Stimulated activated effector memory CD8-positive, alpha-beta T cell treated with anti-CD3 and anti-CD28 coated beads, Interleukin-12 subunit alpha, Interleukin-12 subunit beta, amount 100 ng/mL, for 72 hours (primary cell): ENCODE results near the gene TBC1D5.
"Not testable (repeated sequence)": the region's sequence is repeated elsewhere in the genome, so short reads cannot be mapped to it uniquely, and the experiment has no call there.

Experiments
- ATAC-seq: fragments of 150-1000 bp; cut with Tn5 transposase; 2 replicates; pipeline ENCODE4 v1.10.0; 2021
- DNase-seq, 2 donors: peaks; one replicate each; pipeline ENCODE4 v3.0.0; 2021 to 2022; ENCODE audit warnings: low spot score in 2 of 2
- H3K27ac Mint-ChIP-seq: one replicate; pipeline ENCODE4 v1.8.0; 2022; ENCODE audit warnings: mild to moderate bottlenecking, mixed read lengths
- H3K36me3 Mint-ChIP-seq: one replicate; pipeline ENCODE4 v1.8.0; 2022; ENCODE audit warnings: mild to moderate bottlenecking, mixed read lengths
- H3K4me1 Mint-ChIP-seq: one replicate; pipeline ENCODE4 v1.8.0; 2022; ENCODE audit warnings: mixed read lengths
- H3K4me3 Mint-ChIP-seq: one replicate; pipeline ENCODE4 v1.8.0; 2022; ENCODE audit warnings: mild to moderate bottlenecking, mixed read lengths
- H3K9me3 Mint-ChIP-seq: one replicate; pipeline ENCODE4 v1.8.0; 2022; ENCODE audit warnings: mixed read lengths

The TBC1D5 gene

DNA sequence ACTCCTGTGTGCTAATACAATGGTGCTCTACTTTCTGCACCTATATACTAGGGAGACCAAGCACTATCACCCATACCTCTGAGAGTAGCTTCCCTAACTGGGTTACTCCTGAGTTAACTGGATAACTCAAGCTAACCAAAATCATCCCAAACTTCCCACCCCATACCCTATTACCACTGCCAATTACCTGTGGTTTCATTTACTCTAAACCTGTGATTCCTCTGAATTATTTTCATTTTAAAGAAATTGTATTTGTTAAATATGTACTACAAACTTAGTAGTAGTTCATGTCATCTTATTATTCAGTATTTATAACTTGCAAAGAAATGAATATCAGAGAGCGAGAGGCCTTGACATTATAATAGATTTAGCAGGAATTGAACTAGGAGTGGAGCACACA is 340.5 kb downstream of the TBC1D5 start:
- no peak overlapping the region for H3K27ac Mint-ChIP-seq
- H3K36me3 Mint-ChIP-seq: peaks cover 7% of the 10 kb centered on the region
- no peaks in the 10 kb centered on the region for H3K4me1 Mint-ChIP-seq
- no peak overlapping the region for H3K4me3 Mint-ChIP-seq
- ATAC-seq: no peak
- no peaks in the 10 kb centered on the region for H3K9me3 Mint-ChIP-seq
- no peak for DNase-seq

DNA sequence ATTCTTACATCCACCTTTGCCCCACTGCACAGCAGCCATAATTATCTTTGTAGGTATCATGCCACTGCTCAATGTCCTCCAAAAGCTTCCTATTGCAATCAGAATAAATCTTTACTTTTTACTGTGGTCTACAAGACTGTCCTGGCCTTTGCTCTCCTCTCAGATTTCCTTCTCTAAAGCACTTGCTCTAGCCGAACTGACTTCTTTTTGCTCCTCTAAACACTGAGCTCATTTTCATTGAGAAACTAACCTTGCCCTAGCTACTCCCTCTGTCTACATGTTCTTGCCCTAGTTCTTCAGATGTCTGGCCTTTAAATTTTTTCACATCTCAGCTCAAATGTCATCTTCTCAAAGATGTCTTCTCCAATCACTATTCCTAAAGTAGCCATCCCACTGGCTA is 342.8 kb downstream of the TBC1D5 start:
- no peaks in the 10 kb centered on the region for H3K9me3 Mint-ChIP-seq
- ATAC-seq (no peak), DNase-seq (no peak)
- H3K36me3 Mint-ChIP-seq: peaks cover 7% of the 10 kb centered on the region
- no peak overlapping the region for H3K4me3 Mint-ChIP-seq
- H3K4me1 Mint-ChIP-seq: no peaks in the 10 kb centered on the region
- no peak overlapping the region for H3K27ac Mint-ChIP-seq

DNA sequence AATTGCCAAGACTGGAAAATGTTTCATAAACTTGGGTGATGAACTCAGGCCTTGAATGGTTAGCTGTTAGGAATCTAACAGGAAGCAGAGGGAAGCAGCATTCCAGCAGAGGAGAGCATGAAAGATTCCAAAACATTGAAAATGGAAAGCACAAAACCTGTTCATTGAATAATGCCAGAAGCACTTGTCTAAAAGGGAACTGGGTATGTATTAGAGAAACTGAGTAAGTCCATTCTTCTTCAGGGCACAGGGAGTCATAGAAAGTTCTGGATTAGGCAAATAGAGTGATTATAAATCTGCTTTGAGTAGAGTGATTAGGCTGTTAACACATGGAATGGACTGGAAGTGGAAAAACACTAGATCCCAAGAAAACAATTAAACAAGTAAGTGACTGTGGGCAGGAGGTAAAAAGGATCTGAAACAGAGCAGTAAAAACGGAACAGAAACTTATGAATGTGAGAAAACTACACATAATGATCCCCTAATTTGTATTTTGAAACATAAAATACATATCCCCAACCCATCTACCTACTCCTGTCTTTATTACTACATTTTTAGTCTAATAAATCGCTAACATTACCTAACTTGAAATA is 343.4 kb downstream of the TBC1D5 start:
- ATAC-seq (no peak), DNase-seq (no peak)
- Mint-ChIP-seq H3K27ac (no peak overlapping the region), H3K4me1 (no peaks in the 10 kb centered on the region), H3K9me3 (no peaks in the 10 kb centered on the region), H3K4me3 (no peak overlapping the region), H3K36me3 (peaks cover 1% of the 10 kb centered on the region)

DNA sequence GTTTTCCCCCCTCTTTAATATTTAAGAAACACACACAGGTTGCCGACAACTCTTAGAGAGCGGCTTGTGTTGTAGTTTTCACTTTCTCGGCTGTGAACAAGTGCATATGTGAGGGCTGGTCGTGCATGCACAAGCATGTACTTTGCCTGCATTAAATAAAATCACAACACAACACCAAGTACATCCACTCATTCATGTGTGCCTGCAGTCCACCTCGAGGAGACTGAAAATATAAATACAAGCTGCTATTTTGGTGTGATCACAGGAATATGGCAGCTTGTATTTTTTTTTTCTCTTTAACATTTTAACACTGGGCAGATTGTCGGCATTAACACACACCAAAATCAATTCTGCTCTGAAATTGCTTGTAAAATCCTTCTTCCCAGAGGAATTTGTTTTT is 346.4 kb downstream of the TBC1D5 start:
- Mint-ChIP-seq H3K9me3 (no peaks in the 10 kb centered on the region), H3K4me1 (no peaks in the 10 kb centered on the region), H3K36me3 (peaks cover 15% of the 10 kb centered on the region), H3K4me3 (no peak overlapping the region), H3K27ac (no peak overlapping the region)
- no peak for ATAC-seq
- DNase-seq: no peak

DNA sequence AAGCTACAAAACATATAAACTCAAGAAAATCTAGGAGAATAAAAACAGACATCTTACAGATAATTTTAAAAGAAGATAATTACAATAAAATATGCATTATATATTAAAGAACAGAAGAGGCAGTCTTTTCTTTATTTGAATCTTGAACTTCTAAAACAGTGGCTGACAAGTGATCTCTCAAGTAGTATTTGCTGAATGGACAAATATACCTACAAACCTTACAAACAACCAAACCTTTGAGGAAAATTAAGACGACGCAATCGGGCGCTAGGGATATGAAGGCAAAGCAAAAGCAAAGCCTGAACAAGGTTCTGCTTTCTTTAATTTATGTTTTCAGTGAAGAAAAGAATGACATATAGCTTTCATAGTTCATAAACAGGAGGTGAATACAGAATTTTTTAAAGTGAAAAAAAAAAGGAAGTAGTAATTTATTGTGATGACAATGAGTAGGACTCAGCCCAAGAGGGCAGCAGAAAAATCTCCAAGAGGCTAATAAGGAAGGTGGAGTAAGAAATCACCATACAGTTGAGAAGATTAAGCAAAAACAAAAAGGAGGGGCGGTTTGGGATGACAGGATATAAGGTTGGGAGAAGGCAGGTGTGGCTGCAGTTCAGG is 347.8 kb downstream of the TBC1D5 start:
- no peak overlapping the region for H3K4me3 Mint-ChIP-seq
- no peaks in the 10 kb centered on the region for H3K4me1 Mint-ChIP-seq
- H3K9me3 Mint-ChIP-seq: no peaks in the 10 kb centered on the region
- H3K36me3 Mint-ChIP-seq: peaks cover 15% of the 10 kb centered on the region
- H3K27ac Mint-ChIP-seq: no peak overlapping the region
- no peak for DNase-seq
- no peak for ATAC-seq

DNA sequence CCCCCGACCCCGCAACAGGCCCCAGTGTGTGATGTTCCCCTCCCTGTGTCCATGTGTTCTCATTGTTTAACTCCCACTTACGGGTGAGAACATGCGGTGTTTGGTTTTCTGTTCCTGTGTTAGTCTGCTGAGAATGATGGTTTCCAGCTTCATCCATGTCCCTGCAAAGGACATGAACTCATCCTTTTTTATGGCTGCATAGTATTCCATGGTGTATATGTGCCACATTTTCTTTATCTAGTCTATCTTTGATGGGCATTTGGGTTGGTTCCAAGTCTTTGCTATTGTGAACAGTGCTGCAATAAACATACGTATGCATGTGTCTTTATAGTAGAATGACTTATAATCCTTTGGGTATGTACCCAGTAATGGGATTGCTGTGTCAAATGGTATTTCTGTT is 349.9 kb downstream of the TBC1D5 start:
- H3K4me1 Mint-ChIP-seq, H3K4me3 Mint-ChIP-seq, ATAC-seq, DNase-seq, H3K9me3 Mint-ChIP-seq, H3K27ac Mint-ChIP-seq: not testable (repeated sequence)
- H3K36me3 Mint-ChIP-seq: peaks cover 15% of the 10 kb centered on the region

DNA sequence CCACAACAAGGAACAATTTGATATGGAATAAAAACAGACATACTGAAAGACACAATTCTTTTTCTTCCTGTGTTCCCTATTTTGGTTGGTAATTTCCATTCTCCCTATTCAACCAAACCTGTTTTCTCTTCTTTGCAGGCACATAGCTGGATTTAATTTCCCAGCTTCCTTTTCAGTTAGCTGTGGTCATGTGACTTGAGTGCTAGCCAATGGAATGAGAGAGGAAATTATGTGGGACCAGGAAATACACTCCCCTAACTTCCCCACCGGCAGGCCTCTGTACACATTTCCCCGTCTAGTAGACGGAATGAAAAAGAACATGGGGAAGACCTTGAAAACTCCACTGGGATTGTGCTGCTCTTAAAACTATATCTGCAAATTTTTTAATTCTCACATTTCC is 351.6 kb downstream of the TBC1D5 start:
- no peaks in the 10 kb centered on the region for H3K4me1 Mint-ChIP-seq
- H3K9me3 Mint-ChIP-seq: no peaks in the 10 kb centered on the region
- H3K27ac Mint-ChIP-seq: no peak overlapping the region
- ATAC-seq (no peak), DNase-seq (no peak)
- peaks cover 15% of the 10 kb centered on the region for H3K36me3 Mint-ChIP-seq
- H3K4me3 Mint-ChIP-seq: no peak overlapping the region

DNA sequence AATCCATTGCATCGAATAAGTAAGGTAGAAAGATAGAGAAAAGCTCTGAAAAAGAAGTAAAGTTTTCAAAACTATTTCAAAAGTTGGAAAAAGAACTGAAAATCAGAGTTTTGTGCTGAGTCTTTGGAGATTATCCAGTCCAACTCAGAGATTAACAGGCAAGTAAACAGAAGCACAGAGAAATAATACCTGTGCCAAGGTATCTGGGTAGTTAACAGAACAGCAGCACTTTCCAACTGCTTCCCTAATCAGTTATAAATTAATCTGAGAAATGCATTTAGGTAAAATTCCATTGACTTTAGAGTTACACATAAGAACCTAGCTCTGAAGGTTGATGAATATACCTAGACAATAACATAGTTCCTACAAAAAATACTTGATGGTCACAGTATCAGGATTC is 355.3 kb downstream of the TBC1D5 start:
- Mint-ChIP-seq H3K4me3 (no peak overlapping the region), H3K27ac (no peak overlapping the region), H3K36me3 (peaks cover 9% of the 10 kb centered on the region), H3K4me1 (no peaks in the 10 kb centered on the region), H3K9me3 (no peaks in the 10 kb centered on the region)
- DNase-seq (no peak), ATAC-seq (no peak)

DNA sequence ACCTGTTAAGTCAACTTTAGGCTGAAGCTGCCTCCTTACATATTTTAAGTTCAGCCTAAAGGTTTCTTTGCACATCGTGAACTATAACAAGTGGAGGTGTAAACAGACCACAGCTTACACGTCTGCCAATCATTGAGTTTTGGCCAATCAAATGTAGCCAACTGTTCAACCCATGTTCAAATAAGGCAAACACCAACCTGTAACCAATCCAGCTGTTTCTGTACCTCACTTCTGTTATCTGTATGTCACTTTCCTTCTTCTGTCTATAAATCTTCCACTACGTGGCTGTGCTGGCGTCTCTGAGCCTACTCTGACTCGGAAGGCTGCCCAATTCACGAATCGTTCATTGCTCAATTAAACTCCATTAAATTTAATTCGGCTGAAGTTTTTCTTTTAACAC is 356.0 kb downstream of the TBC1D5 start:
- peaks cover 3% of the 10 kb centered on the region for H3K36me3 Mint-ChIP-seq
- H3K9me3 Mint-ChIP-seq: no peaks in the 10 kb centered on the region
- no peaks in the 10 kb centered on the region for H3K4me1 Mint-ChIP-seq
- no peak overlapping the region for H3K27ac Mint-ChIP-seq
- ATAC-seq (no peak), DNase-seq (no peak)
- no peak overlapping the region for H3K4me3 Mint-ChIP-seq

DNA sequence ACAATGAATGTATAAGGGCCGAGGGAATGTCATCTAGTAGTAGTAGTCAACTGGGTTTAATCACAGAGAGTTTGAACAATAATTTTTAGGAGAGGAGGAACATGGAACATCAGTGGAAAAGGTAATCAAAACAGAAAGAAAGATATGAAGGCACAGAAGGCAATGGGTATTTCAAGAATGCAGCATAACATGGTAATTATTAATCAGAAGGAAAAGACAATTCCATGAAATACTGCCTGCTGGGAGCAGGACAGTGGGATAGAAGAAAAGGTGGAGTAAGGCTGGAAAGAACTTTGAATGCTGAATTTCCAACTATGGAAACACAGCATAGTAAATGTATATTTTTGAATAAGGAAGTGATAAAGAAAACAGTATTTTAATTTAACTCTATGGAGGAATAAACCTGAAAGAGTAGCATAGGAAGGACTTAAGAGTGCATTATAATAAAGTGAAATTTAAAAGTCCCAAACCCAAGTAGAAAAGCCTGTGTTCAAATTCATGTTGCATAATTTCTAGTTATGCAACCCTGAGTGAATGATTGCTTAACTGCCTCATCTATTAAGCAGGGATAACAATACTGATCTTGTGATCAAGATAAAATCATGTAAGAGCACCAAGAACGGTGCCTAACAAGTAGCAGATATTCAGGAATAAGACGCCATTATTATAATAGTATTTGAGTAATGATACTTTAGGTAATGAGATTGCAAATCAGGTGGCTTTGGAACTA is 357.7 kb downstream of the TBC1D5 start:
- ATAC-seq: no peak
- H3K36me3 Mint-ChIP-seq: no peaks in the 10 kb centered on the region
- H3K4me1 Mint-ChIP-seq: no peaks in the 10 kb centered on the region
- H3K9me3 Mint-ChIP-seq: no peaks in the 10 kb centered on the region
- H3K4me3 Mint-ChIP-seq: no peak overlapping the region
- no peak for DNase-seq
- H3K27ac Mint-ChIP-seq: no peak overlapping the region

DNA sequence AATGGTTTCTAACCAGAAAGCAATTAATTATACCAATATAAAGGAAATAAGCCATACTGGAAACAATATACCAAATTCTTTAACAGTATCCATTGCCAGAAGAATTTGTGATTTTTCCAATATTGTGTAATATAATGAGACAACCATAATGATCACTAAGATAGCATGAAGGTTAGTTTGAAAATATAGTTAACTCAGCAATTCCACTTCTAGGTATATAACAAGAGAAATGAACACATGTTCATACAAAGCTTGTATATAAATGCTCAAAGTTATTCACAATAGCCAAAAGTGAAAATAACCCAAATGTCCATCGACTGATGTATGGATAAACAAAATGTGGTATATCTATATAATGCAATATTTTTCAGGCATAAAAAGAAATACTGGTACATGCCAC is 369.1 kb downstream of the TBC1D5 start:
- peaks cover 9% of the 10 kb centered on the region for H3K36me3 Mint-ChIP-seq
- ATAC-seq (no peak), DNase-seq (no peak)
- H3K4me3 Mint-ChIP-seq: no peak overlapping the region
- no peak overlapping the region for H3K27ac Mint-ChIP-seq
- no peaks in the 10 kb centered on the region for H3K4me1 Mint-ChIP-seq
- H3K9me3 Mint-ChIP-seq: no peaks in the 10 kb centered on the region

DNA sequence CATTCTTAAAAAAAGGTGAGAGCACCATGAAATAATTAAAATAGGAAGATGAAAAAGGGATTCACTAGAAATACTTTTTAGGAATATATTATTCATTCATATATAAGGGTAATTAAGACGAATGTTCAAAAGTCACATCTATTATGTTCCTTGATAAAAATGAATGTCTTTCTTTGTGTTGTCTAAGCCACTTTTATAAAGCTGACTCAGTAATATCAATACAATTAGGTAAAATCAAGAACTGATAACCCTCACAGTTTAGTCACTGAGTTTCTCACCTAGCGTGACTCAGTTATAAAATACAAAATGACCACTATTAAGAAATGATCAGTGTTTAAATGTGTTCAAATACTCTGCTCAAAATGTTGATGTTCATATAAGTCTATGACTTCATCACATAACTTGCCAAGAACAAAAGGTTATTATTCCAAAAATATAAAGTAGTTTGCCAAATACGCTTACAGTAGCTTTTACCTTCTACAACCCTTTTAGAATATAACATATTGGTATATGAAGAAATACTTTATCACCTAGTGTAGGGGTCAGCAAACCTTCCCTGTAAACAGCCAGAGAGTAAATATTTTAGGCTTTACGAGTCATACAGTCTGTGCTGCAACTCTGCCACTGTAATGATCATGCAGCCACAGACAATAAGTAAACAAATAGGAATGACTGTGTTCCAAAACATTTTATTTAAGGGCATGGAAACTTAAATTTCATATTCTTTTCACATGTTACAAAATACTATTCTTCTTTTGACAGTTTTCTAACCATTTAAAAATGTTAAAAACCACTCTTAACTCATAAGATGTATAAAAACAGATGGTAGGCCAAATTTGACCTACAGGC is 369.8 kb downstream of the TBC1D5 start:
- H3K36me3 Mint-ChIP-seq: peaks cover 9% of the 10 kb centered on the region
- ATAC-seq (no peak), DNase-seq (no peak)
- H3K4me3 Mint-ChIP-seq: no peak overlapping the region
- no peak overlapping the region for H3K27ac Mint-ChIP-seq
- no peaks in the 10 kb centered on the region for H3K4me1 Mint-ChIP-seq
- H3K9me3 Mint-ChIP-seq: no peaks in the 10 kb centered on the region

DNA sequence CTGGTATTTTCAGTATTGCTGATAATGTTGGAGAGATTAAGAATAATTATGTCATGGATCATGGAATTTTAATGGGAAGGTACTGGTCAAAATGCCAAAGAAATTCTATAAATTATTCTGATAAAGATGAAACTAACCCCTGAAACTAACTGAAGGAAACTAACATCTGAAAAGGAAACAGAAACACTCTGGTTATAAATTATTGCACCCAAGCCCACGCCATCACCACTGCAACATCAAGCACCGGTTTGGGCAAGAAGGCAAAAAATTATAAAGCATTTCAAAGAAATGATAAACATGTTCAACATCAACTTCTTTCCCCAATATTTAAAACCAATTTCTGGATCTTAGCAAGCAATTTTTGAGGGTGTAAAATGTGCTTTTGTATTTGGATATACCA is 372.5 kb downstream of the TBC1D5 start:
- no peak for ATAC-seq
- no peak for DNase-seq
- Mint-ChIP-seq H3K4me1 (no peaks in the 10 kb centered on the region), H3K36me3 (peaks cover 9% of the 10 kb centered on the region), H3K27ac (no peak overlapping the region), H3K9me3 (no peaks in the 10 kb centered on the region), H3K4me3 (no peak overlapping the region)

DNA sequence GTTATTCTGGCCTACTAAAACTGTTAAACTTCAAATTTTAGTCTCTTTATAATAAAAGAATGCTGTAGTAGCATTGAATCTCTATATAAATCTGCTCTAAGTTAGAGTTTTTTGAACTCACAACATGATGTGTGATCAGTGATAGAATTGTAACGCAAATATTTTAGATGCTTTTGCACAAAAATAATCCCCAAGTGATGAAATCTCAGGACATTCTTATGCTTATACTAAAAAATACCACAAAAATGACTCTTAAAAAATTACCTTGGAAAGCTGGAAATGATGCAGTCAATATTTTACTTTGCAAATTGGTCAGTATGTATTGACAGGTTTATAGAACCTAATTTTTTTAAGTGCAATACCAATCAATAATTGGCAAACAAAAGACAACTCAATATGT is 375.3 kb downstream of the TBC1D5 start:
- no peak overlapping the region for H3K4me3 Mint-ChIP-seq
- H3K36me3 Mint-ChIP-seq: peaks cover 9% of the 10 kb centered on the region
- H3K27ac Mint-ChIP-seq: no peak overlapping the region
- no peak for ATAC-seq
- no peaks in the 10 kb centered on the region for H3K9me3 Mint-ChIP-seq
- H3K4me1 Mint-ChIP-seq: no peaks in the 10 kb centered on the region
- no peak for DNase-seq

DNA sequence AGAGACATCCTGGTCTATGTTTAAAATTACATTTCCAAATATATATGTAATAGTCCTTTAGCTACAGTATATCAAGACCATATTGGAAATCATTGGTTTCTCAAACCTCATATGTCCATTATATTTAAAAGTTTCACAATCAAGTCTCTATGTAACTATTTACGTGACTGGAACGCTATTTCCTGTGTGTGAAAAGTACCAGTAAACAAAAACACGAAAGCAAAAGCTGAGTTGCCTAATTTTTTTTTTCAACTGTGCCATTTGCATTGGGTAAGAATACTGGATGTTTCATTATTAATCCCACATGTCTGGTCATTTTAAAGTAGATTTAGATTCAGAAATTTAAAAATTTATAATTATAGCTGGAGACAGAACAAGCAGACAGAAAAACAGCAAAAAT is 381.4 kb downstream of the TBC1D5 start:
- no peak for ATAC-seq
- Mint-ChIP-seq H3K36me3 (no peaks in the 10 kb centered on the region), H3K4me1 (no peaks in the 10 kb centered on the region), H3K4me3 (no peak overlapping the region), H3K27ac (no peak overlapping the region), H3K9me3 (no peaks in the 10 kb centered on the region)
- no peak for DNase-seq
